Lung microvascular endothelial cell (primary cell): ENCODE data around the gene DHX38. TPM values are rescaled to one million over a fixed set of nuclear protein-coding genes. Genes with fewer than 3 reads are reported as not detected.

Experiments
- DNase-seq, 2 donors: peaks; one replicate each; pipeline versions ENCODE4 v3.0.0 to v3.0.0-alpha.2; 2010; ENCODE audit warnings: low read depth in 2 of 2
- total RNA-seq: library from RNA; depleted of rRNA; stranded (reverse); fragments of >200 nt; gene quantifications from 2 replicates; pipeline ENCODE4 v1.2.1, GENCODE V29; 2014

The DHX38 gene
- total RNA-seq, 1 donor from 2014 or later: 98.2 TPM

- DNase-seq: no peak
Measured at GRCh38 chr16:72162105-72162692, 68.6 kb downstream of the DHX38 start.

Other genes with a start within 250 kb of the DHX38 start
- 10.2 and 16.3 TPM in 2 replicates for gene ATXN1L, start 247.9 kb upstream of the DHX38 start, total RNA-seq
- gene ZNF821, start 209.7 kb upstream of the DHX38 start, total RNA-seq: 5.2 and 6.0 TPM in 2 replicates
- 99.6 and 141 TPM in 2 replicates for gene IST1, start 198.3 kb upstream of the DHX38 start, total RNA-seq
- gene PKD1L3, start 93.4 kb upstream of the DHX38 start, total RNA-seq: 0.20 TPM in 1 of 2 replicates, not detected in the other
- gene DHODH, start 85.1 kb upstream of the DHX38 start, total RNA-seq: 2.6 and 5.6 TPM in 2 replicates
- 0.20 TPM in 1 of 2 replicates, not detected in the other for gene HP, start 39.3 kb upstream of the DHX38 start, total RNA-seq
- not detected in 2 replicates for gene HPR, start 30.6 kb upstream of the DHX38 start, total RNA-seq
- gene TXNL4B, start 227 bp upstream of the DHX38 start, total RNA-seq: 3.7 and 7.5 TPM in 2 replicates
- under 0.01 TPM in 2 replicates for gene PMFBP1, start 78.3 kb downstream of the DHX38 start, total RNA-seq